AG09319 (cell line): ENCODE results near the gene ZNF57.
"Not testable (repeated sequence)": the region's sequence is repeated elsewhere in the genome, so short reads cannot be mapped to it uniquely, and the experiment has no call there.

Experiments used
- DNase-seq: peaks from one replicate; pipeline ENCODE4 v3.0.0-alpha.2; 2010; ENCODE audit warnings: low read depth; ENCODE audit errors: extremely low read depth
- TF ChIP-seq, protein P1 (sequence below): IDR thresholded peaks from 2 replicates; pipeline ENCODE4 v1.5.1; 2011; ENCODE audit warnings: low read depth, mild to moderate bottlenecking, inconsistent platforms, low read length, moderate library complexity

The ZNF57 gene

DNA sequence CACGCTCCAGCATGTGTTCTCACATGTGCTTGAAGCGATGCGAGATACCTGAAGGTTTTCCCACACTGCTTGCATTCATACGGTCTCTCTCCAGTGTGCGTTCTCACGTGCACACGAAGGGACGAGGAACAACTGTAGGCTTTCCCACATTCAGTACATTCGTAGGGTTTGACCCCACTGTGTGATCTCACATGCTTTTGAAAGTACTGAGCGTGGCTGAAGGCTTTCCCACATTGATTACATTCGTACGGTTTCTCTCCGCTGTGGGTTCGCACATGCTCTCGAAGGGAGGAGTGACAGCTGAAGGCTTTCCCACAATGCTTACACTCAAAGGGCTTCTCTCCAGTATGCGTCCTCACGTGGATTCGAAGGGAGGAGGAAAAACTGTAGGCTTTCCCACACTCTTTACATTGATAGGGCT is 32.8 kb downstream of the ZNF57 start:
- TF ChIP-seq, protein P1, sequence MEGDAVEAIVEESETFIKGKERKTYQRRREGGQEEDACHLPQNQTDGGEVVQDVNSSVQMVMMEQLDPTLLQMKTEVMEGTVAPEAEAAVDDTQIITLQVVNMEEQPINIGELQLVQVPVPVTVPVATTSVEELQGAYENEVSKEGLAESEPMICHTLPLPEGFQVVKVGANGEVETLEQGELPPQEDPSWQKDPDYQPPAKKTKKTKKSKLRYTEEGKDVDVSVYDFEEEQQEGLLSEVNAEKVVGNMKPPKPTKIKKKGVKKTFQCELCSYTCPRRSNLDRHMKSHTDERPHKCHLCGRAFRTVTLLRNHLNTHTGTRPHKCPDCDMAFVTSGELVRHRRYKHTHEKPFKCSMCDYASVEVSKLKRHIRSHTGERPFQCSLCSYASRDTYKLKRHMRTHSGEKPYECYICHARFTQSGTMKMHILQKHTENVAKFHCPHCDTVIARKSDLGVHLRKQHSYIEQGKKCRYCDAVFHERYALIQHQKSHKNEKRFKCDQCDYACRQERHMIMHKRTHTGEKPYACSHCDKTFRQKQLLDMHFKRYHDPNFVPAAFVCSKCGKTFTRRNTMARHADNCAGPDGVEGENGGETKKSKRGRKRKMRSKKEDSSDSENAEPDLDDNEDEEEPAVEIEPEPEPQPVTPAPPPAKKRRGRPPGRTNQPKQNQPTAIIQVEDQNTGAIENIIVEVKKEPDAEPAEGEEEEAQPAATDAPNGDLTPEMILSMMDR = no peak
- no peak for DNase-seq

GRCh38 chr19:2935863-2936262 is 35.1 kb downstream of the ZNF57 start:
- not testable (repeated sequence) for DNase-seq

DNA sequence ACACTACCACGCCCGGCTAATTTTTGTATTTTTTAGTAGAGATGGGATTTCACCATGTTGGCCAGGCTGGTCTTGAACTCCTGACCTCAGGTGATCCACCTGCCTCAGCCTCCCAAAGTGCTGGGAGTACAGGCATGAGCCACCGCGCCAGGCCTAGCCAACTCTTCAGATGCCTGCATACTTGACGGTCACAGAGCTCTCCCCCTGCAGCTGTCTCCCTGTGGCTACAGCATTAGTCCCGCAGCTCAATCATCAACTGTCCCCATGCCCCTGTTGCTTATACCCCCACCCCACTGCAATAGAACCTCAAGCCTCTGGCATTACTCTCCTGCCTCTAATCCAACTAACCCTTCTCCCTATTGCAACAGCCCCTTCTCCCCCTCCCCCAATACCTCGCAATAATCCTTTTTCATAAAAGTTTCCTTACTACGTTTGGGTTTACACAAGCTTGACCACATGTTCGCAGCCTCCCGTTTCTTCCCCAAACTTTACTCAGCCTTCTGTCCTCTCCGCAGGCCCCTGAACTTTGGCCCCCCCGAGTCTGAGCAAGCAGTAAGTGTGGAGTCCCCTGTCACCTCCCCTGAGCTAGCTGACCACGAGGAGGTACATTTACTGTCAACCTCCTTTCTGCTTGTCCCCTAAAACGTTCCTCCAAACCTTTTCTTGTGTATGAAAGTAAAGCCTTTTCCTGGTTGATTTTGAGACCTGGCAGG is 42.4 kb downstream of the ZNF57 start:
- no peak for DNase-seq
- TF ChIP-seq, protein P1 = no peak

- TF ChIP-seq, protein P1 = no peak
- no peak for DNase-seq
These were observed 43.7 kb downstream of the ZNF57 start for GRCh38 chr19:2944403-2944774.

DNA sequence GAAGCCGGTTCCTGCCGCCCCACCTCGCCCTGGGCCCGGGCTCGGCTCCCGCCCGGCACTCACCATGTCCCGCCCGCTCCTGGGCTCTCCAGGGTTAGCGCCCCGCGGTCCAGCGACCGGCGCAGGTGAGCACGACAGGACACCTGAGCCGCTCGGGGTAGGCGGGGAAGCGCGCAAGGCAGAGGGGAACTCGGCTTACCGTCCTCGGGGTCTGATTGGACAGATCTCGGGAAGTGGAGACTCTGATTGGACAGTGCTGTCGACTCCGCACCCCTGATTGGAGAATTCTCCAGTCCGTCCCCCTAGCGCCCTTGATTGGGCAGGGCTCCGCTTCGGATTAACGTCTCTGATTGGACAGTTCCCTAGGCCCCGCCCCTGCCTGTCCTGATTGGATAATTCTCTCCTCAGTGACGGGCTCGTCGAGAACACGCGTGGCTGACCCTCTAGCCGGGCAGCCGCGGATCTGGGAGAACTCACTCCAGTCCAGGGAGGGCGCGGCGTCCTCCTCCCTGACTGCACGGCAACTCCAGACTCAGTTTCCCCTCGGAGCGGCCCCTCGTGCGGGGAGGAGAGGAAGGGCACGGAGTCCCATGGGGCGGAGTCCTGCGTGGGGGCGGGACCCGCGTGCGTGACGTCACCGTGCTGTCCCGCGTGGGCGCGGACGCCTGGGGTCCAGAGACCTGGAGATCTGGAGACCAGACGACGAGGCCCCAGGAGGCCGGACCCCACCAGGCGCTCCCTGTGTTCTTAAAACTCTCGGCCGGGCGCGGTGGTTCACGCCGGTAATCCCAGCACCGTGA is 44.2 kb downstream of the ZNF57 start, which contains the start of gene ZNF77:
Gene ZNF77 (minus strand): TSS at position 197 of the 800 bp plus-strand sequence. CDS start 131 bp downstream, at position 66.
- peak; percentile 99 for DNase-seq
- TF ChIP-seq, protein P1 = no peak

DNA sequence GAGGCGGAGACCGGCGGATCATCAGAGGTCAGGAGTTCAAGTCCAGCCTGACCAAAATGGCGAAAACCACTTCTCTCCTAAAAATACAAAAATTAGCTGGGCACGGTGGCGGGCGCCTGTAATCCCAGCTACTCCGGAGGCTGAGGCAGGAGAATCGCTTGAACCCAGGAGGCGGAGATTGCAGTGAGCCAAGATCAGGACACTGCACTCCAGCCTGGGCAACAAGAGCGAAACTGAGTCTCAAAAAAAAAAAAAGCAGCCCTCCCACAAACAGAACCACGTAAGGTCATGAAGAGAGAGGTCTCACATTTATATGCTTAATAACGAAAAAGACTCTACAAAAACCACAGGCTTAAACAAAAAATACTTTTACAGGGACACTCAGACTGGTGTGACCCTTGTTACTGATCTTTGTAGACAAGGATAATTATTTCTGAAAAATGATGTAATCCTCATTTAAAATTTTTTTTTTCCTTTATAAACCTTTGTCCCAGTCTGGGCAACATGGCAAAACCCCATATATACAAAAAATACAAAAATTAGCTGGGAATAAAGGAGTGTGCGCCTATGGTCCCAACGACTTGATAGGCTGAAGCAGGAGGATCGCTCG is 45.0 kb downstream of the ZNF57 start:
- TF ChIP-seq, protein P1 = no peak

DNA sequence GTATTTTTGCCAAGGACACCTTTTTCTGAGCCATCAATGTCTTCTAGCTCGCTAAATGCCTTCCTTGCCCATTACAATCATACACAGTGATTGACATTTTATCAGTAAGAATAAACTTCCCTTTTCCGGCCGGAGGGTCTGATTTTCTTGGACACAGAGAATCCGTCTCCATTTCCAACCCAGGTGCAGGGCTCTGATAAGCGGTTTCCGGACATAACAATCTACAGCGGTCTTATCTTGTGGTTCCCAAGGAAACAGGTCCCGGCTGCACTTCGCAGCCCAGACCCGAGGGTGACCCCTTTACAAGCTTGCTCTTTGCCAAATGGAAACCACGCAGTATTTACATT is 49.2 kb downstream of the ZNF57 start:
- TF ChIP-seq, protein P1 = no peak
- no peak for DNase-seq

More for the DNA sequence above, 45.0 kb downstream of the ZNF57 start:
- no peak for DNase-seq
